ENCODE data around the gene VPS9D1.

The VPS9D1 gene

DNA sequence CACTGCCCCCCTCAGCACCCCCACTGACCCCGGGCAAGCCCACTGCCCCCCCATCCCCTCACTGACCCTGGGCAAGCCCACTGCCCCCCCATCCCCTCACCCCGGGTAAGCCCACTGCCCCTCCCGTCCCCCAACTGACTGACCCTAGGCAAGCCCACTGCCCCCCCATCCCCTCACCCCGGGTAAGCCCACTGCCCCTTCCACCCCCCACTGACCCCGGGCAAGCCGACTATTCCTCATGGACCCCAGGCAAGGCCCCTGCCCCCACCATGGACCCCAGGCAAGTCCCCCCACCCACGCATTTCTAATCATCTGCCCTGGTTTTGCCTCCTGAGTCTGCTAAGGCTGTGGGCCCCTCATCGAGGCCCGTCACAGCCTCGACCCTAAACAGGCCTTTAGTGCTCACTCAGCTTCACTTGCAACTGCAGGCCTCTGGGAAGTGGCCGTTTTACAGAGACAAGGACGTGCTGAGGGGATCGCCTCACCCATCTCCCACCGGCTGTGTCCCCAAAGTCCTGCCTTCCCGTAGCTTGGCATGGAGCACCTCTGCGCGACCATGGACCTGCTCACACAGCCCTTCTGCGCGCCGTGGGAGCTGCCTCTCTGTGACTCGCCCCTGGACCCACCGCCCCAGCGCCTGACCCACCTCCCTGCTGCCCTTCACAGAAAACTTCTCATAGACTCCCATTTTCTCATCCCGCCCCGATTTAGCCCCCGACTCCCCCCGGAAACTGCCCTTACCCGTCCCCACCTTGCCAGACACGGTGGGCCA, 3.6 kb downstream of the VPS9D1 start:
- no peak overlapping the region for H3K4me3 ChIP-seq (ENCODE audit: low read length)
- TF ChIP-seq, protein P1, sequence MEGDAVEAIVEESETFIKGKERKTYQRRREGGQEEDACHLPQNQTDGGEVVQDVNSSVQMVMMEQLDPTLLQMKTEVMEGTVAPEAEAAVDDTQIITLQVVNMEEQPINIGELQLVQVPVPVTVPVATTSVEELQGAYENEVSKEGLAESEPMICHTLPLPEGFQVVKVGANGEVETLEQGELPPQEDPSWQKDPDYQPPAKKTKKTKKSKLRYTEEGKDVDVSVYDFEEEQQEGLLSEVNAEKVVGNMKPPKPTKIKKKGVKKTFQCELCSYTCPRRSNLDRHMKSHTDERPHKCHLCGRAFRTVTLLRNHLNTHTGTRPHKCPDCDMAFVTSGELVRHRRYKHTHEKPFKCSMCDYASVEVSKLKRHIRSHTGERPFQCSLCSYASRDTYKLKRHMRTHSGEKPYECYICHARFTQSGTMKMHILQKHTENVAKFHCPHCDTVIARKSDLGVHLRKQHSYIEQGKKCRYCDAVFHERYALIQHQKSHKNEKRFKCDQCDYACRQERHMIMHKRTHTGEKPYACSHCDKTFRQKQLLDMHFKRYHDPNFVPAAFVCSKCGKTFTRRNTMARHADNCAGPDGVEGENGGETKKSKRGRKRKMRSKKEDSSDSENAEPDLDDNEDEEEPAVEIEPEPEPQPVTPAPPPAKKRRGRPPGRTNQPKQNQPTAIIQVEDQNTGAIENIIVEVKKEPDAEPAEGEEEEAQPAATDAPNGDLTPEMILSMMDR (conservative IDR thresholded peaks at IDR 0.05; ENCODE audit: low read depth, low read length): no peak
- no peak for DNase-seq (ENCODE audit: low read depth)

DNA sequence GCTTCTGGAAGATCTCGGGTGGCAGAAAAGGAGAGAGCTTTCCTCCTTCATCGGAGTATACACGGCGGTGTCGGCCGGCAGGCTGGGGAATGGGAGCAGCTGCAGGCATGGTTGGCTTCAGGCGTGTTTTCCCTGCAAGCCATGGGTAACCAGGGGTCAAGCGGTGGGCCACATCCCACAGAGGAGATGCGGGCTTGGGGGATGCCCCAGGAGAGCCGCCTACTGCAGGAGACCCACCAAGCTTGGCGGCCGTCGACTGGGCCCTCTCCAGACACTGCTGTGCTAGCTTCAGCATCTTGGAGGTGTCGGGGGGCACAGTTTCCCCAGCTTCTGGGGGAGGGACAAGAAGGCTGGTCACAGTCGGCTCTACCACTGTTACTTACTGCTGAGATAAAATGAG, 4.2 kb downstream of the VPS9D1 start:
- no peak overlapping the region for H3K4me3 ChIP-seq (ENCODE audit: low read length)
- no peak for DNase-seq (ENCODE audit: low read depth)
- TF ChIP-seq, protein P1 (conservative IDR thresholded peaks at IDR 0.05; ENCODE audit: low read depth, low read length): no peak

DNA sequence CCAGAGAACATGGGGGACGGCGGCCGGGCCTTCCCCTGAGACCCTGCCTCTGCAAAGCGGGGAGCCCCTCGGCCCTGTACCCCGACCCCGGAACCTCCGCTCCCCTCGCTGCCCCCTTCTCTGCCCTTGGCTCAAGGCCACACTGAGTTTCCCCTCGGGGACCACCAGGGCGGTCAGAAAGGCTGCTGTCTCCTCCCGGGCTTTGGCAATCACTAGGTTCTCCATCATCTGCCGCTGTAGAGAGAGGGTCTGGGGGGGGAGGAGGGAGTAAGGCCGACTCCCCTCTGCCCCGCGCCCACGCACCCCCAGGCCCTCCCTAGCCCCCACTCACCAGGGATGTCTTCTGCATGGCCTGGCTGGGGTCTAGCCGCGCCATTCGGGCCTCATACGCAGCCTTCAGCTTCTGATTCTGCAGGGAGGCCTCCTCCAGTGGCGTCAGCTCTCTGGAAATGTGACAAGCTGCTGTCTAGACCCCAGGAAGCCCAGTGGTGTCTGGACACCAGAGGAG, 8.4 kb downstream of the VPS9D1 start:
- DNase-seq (ENCODE audit: low read depth): no peak
- TF ChIP-seq, protein P1 (conservative IDR thresholded peaks at IDR 0.05; ENCODE audit: low read depth, low read length): no peak
- H3K4me3 ChIP-seq (ENCODE audit: low read length): peak overlapping the region; percentile 70

DNA sequence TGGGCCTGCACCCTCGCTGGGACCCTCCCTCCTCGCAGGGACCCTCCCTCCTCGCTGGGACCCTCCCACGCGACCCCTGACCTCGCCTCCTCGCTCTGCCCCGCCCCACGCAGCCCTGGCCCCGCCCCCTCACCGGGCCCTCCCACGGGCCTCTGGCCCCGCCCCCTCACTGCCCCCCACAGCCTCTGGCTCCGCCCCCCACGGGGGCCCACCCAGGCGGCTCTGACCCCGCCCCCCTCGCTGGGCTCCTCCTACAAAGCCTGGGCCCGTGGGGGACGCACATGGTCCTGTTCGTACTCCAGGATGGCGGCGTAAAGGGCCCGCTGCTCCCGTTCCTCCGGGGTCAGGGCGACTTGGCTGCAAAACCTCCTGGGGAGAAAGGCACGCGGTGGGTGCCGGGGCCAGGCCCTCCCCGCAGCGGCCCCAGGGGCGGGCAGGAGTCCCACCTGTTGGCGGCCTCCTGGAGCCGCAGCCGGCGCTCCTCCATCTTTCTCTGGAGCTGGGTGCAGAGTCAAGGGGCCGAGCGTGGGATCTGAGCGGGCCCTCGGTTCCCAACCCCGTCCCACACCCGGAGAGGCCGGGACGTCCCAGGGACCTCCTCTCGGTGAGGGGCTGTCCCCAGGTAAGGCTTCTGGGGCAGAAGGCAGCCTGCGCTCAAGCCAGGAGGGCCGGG, 9.0 kb downstream of the VPS9D1 start:
- no peak for DNase-seq (ENCODE audit: low read depth)
- TF ChIP-seq, protein P1 (conservative IDR thresholded peaks at IDR 0.05; ENCODE audit: low read depth, low read length): no peak
- peak overlapping the region; percentile 70 for H3K4me3 ChIP-seq (ENCODE audit: low read length)

DNA sequence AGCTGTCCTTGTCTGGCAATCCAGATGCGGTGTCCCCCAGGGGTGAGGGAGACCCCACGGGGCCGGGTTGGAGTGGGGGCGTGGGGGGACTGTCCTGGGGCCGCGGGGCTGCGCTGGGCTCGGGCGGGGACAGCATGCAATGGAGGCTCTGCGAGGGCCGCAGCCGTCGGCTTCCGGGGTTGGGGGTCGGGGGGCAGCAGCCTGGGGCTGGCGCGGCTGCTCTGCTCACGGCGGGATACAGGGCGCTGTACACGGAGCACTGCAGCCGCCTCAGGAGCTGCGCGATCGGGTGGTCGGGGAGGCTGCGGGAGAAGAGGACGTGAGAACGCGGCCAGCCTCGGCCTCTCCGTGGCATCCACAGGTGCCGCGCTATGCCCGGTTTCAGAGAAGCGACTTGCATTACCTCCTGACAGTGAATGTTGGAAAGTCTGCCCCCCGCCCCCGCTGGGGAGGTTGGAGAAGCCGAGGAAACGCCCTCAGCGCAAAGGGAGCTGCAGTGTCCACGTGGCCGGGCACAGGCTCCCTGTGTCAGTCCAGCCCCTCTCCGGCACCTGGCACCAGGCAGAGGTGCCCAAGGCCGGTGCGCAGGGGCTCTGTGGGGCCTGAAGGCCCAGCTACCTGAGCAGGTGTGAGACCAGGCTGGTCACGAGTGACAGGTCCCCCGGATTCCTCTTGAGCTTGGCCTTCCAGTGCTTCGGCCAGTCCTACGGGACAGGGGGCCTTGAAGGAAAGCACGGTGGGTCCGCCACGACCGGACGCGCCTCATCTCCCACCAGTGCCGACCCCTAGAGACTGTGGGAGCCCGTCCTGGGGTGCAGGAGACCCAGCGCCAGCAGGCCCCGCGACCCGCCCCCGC, 9.8 kb downstream of the VPS9D1 start:
- no peak overlapping the region for H3K4me3 ChIP-seq (ENCODE audit: low read length)
- no peak for DNase-seq (ENCODE audit: low read depth)
- TF ChIP-seq, protein P1 (conservative IDR thresholded peaks at IDR 0.05; ENCODE audit: low read depth, low read length): no peak

DNA sequence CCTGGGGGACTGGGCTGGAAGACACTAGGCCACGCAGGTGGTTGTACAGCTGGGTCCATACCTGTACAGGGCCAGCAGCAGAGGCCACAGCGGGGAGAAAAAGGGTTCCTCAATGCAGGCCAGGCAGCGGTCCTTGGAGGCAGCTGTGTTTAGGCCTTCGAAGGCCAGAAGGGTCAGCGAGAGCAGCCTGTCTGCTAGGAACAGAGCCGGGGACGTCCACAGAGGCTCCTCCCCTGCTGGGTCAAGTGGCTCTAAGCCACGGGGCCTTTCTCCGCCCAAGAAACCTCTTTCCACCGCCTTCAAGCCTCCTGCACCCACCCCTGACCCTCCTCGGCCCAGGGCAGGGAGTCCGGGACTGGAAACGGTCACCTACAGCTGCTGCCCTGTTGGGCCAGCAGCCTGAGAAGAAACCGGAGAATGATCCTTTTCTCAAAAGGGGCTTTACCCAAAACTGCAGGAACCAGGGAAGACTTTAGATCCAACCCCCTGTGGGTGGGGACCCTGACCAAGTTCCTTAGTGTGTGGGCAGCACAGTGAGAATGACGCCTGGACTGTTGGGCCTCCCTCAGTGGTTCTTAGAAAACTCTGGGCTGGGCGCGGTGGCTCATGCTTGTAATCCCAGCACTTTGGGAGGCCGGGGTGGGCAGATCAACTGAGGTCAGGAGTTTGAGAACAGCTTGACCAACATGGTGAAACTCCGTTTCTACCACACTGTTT, 10.8 kb downstream of the VPS9D1 start:
- TF ChIP-seq, protein P1 (conservative IDR thresholded peaks at IDR 0.05; ENCODE audit: low read depth, low read length): no peak
- H3K4me3 ChIP-seq (ENCODE audit: low read length): no peak overlapping the region
- no peak for DNase-seq (ENCODE audit: low read depth)

All from retinal pigment epithelial cell (primary cell).